BJ (cell line): ENCODE data around the gene CA12. TPM values are rescaled to one million over a fixed set of nuclear protein-coding genes. Genes with fewer than 3 reads are reported as not detected.
"Not testable (repeated sequence)": the region's sequence is repeated elsewhere in the genome, so short reads cannot be mapped to it uniquely, and the experiment has no call there.

Experiments
- CTCF ChIA-PET: fragments of 350-600 bp; formaldehyde crosslinking; extraction: SDS; loops from one replicate; lab custom pipeline; 2021; ENCODE audit warnings: antibody characterized with exemption, inconsistent platforms; lab: Yijun Ruan, JAX
- POLR2A ChIA-PET: fragments of 300-600 bp; sonication (Branson Sonifier 250); formaldehyde crosslinking; extraction: SDS; loops from one replicate; lab custom pipeline; 2021; ENCODE audit warnings: antibody characterized with exemption; lab: Charles Lee
- DNase-seq: peaks from one replicate; pipeline ENCODE4 v3.0.0-alpha.2; 2011; ENCODE audit warnings: low read depth
- H3K27me3 ChIP-seq: 2 replicates; pipeline ENCODE4 v1.6.0; 2011; ENCODE audit warnings: low read length; ENCODE audit not compliant: control insufficient read depth, insufficient read depth
- H3K36me3 ChIP-seq: 2 replicates; pipeline ENCODE4 v1.5.1; 2011; ENCODE audit warnings: low read length; ENCODE audit not compliant: control insufficient read depth, insufficient read depth
- H3K4me3 ChIP-seq: 2 replicates; pipeline ENCODE4 v1.5.1; 2011; ENCODE audit warnings: low read depth, mild to moderate bottlenecking, control low read depth, low read length
- CTCF ChIP-seq: IDR thresholded peaks from 2 replicates; pipeline ENCODE4 v1.5.1; 2011; ENCODE audit warnings: low read depth, mild to moderate bottlenecking, control low read depth, inconsistent platforms, low read length, moderate library complexity; ENCODE audit not compliant: insufficient read depth
- polyA plus RNA-seq: library from polyadenylated mRNA; depleted of rRNA; stranded (reverse); fragments of >200 nt; gene quantifications from 2 replicates; pipeline ENCODE4 v1.2.3, GENCODE V29; 2011

Gene CA12
- polyA plus RNA-seq, 1 experiment, result 16.9 TPM

- no peak for DNase-seq
- no peak for TF ChIP-seq CTCF
- POLR2A ChIA-PET, result no interaction called here
- Histone ChIP-seq H3K27me3 (no peaks in the 10 kb centered on the region), H3K36me3 (no peaks in the 10 kb centered on the region), H3K4me3 (no peak overlapping the region)
- CTCF ChIA-PET, result no interaction called here
Observed at GRCh38 chr15:63323798-63324563, 57.7 kb downstream of the CA12 start.

GRCh38 chr15:63322541-63322940, 59.1 kb downstream of the CA12 start:
- Histone ChIP-seq H3K4me3 (no peak overlapping the region), H3K36me3 (no peaks in the 10 kb centered on the region), H3K27me3 (no peaks in the 10 kb centered on the region)
- POLR2A ChIA-PET, result no interaction called here
- CTCF ChIA-PET, result no interaction called here
- TF ChIP-seq CTCF, result no peak
- no peak for DNase-seq

GRCh38 chr15:63321462-63321861, 60.2 kb downstream of the CA12 start:
- Histone ChIP-seq H3K27me3 (no peaks in the 10 kb centered on the region), H3K36me3 (no peaks in the 10 kb centered on the region), H3K4me3 (no peak overlapping the region)
- CTCF ChIA-PET, result no interaction called here
- no peak for DNase-seq
- POLR2A ChIA-PET, result no interaction called here
- no peak for TF ChIP-seq CTCF

DNA sequence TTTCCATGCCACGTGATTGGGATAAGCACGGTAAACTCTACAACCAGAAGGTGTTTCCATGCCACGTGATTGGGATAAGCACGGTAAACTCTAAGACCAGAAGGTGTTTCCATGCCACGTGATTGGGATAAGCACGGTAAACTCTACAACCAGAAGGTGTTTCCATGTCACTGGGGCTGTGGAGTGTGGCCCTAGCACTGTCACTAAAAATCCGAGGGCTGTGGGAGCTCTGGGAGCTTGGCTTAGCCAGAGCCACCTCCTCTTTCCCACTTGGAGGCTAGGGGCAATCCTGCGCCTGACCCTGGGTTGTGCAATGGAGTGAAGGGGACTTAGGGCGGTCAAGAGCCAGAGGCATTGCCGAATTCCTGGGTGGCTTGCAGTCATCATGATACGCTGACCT, 60.7 kb downstream of the CA12 start:
- H3K36me3 ChIP-seq, DNase-seq, POLR2A ChIA-PET, CTCF ChIA-PET, H3K27me3 ChIP-seq, H3K4me3 ChIP-seq: not testable (repeated sequence)

- DNase-seq, H3K4me3 ChIP-seq, H3K36me3 ChIP-seq, H3K27me3 ChIP-seq, POLR2A ChIA-PET: not testable (repeated sequence)
- CTCF ChIA-PET, result interaction anchor here (1.5 kb wide), 1 partner anchor 82 kb away, joined by 3 read pairs; no protein-coding TSS in a partner anchor
Observed at GRCh38 chr15:63320446-63320845, 61.2 kb downstream of the CA12 start.

DNA sequence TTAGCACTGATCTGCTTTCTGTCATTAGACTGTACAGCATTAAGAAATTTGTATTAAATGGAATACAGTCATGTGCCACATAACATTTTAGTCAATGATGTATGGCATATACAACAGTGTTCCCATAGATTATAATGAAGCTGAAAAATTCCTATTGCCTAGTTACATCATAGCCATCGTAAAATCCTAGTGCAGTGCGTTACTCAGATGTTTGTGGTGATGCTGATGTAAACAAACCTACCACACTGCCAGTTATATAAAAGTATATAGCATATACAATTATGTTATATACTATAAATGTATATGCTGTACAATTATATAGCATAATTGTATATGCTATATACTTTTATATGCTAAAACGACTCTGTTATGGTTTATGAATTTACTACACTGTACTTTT, 62.6 kb downstream of the CA12 start:
- no peak for TF ChIP-seq CTCF
- Histone ChIP-seq H3K36me3 (no peaks in the 10 kb centered on the region), H3K4me3 (no peak overlapping the region), H3K27me3 (no peaks in the 10 kb centered on the region)
- no peak for DNase-seq
- CTCF ChIA-PET, result interaction anchor here (1.5 kb wide), 1 partner anchor 84 kb away, joined by 3 read pairs; no protein-coding TSS in a partner anchor
- POLR2A ChIA-PET, result no interaction called here
